ENCODE data around the gene SEMA5B.

Gene SEMA5B

GRCh38 chr3:123019591-123019990 is 8.0 kb downstream of the SEMA5B start:
- Histone ChIP-seq H3K36me3 (replicated peaks; ENCODE audit: insufficient read depth, low read length) (no peaks in the 10 kb centered on the region), H2AFZ (ENCODE audit: low read length) (no peak overlapping the region), H3K9ac (ENCODE audit: low read length) (no peak overlapping the region), H3K9me3 (replicated peaks; ENCODE audit: insufficient read depth, low read length) (no peaks in the 10 kb centered on the region), H3F3A (ENCODE audit: insufficient read depth, low read length) (no peaks in the 10 kb centered on the region), H3K79me2 (ENCODE audit: low read length) (no peaks in the 10 kb centered on the region), H3K27ac (ENCODE audit: low read length) (no peak overlapping the region), H3K4me1 (ENCODE audit: low read length) (no peaks in the 10 kb centered on the region), H4K20me1 (ENCODE audit: insufficient read depth, low read length) (no peaks in the 10 kb centered on the region), H3K4me2 (ENCODE audit: low read depth, low read length) (no peak overlapping the region), H3K9me2 (replicated peaks; ENCODE audit: insufficient read depth, low read length) (no peaks in the 10 kb centered on the region), H3K4me3 (ENCODE audit: low read length) (no peak overlapping the region), H3K27me3 (replicated peaks; ENCODE audit: insufficient read depth, low read length) (no peaks in the 10 kb centered on the region)
- TF ChIP-seq EZH2 (optimal IDR thresholded peaks at IDR 0.05; ENCODE audit: low read depth, low read length) (no peak), CTCF (IDR thresholded peaks at IDR 0.05; ENCODE audit: low read length) (no peak), EZH2phosphoT487 (IDR thresholded peaks at IDR 0.05; ENCODE audit: low read length) (no peak)
- no peak for DNase-seq

- TF ChIP-seq EZH2phosphoT487 (IDR thresholded peaks at IDR 0.05; ENCODE audit: low read length) (no peak), CTCF (IDR thresholded peaks at IDR 0.05; ENCODE audit: low read length) (no peak), EZH2 (optimal IDR thresholded peaks at IDR 0.05; ENCODE audit: low read depth, low read length) (no peak)
- DNase-seq, result no peak
- Histone ChIP-seq H3K9me2 (replicated peaks; ENCODE audit: insufficient read depth, low read length) (no peaks in the 10 kb centered on the region), H3K4me3 (ENCODE audit: low read length) (no peak overlapping the region), H3K27me3 (replicated peaks; ENCODE audit: insufficient read depth, low read length) (no peaks in the 10 kb centered on the region), H3K4me1 (ENCODE audit: low read length) (no peaks in the 10 kb centered on the region), H3K79me2 (ENCODE audit: low read length) (no peaks in the 10 kb centered on the region), H3F3A (ENCODE audit: insufficient read depth, low read length) (no peaks in the 10 kb centered on the region), H3K27ac (ENCODE audit: low read length) (no peak overlapping the region), H3K4me2 (ENCODE audit: low read depth, low read length) (no peak overlapping the region), H3K36me3 (replicated peaks; ENCODE audit: insufficient read depth, low read length) (no peaks in the 10 kb centered on the region), H4K20me1 (ENCODE audit: insufficient read depth, low read length) (no peaks in the 10 kb centered on the region), H3K9me3 (replicated peaks; ENCODE audit: insufficient read depth, low read length) (no peaks in the 10 kb centered on the region), H2AFZ (ENCODE audit: low read length) (no peak overlapping the region), H3K9ac (ENCODE audit: low read length) (no peak overlapping the region)
These were observed 8.4 kb downstream of the SEMA5B start for GRCh38 chr3:123019161-123019560.

- Histone ChIP-seq H3K36me3 (replicated peaks; ENCODE audit: insufficient read depth, low read length) (no peaks in the 10 kb centered on the region), H3K4me3 (ENCODE audit: low read length) (no peak overlapping the region), H3K27me3 (replicated peaks; ENCODE audit: insufficient read depth, low read length) (no peaks in the 10 kb centered on the region), H3K27ac (ENCODE audit: low read length) (no peak overlapping the region), H3K9me3 (replicated peaks; ENCODE audit: insufficient read depth, low read length) (no peaks in the 10 kb centered on the region), H3K9me2 (replicated peaks; ENCODE audit: insufficient read depth, low read length) (no peaks in the 10 kb centered on the region), H3K4me1 (ENCODE audit: low read length) (no peaks in the 10 kb centered on the region), H3K79me2 (ENCODE audit: low read length) (no peaks in the 10 kb centered on the region), H4K20me1 (ENCODE audit: insufficient read depth, low read length) (no peaks in the 10 kb centered on the region), H3K4me2 (ENCODE audit: low read depth, low read length) (no peak overlapping the region), H3K9ac (ENCODE audit: low read length) (no peak overlapping the region), H3F3A (ENCODE audit: insufficient read depth, low read length) (no peaks in the 10 kb centered on the region), H2AFZ (ENCODE audit: low read length) (no peak overlapping the region)
- no peak for TF ChIP-seq EZH2 (optimal IDR thresholded peaks at IDR 0.05; ENCODE audit: low read depth, low read length)
- TF ChIP-seq EZH2phosphoT487 (IDR thresholded peaks at IDR 0.05; ENCODE audit: low read length), result no peak
- TF ChIP-seq CTCF (IDR thresholded peaks at IDR 0.05; ENCODE audit: low read length), result no peak
- no peak for DNase-seq
These were observed 8.9 kb downstream of the SEMA5B start for GRCh38 chr3:123018683-123019082.

Measured in MM.1S (cell line).